Adipocyte (in vitro differentiated cells): Measurements from ENCODE around the gene TIMM22.
"Not testable (repeated sequence)": the region's sequence is repeated elsewhere in the genome, so short reads cannot be mapped to it uniquely, and the experiment has no call there.

Experiments
- DNase-seq: peaks from one replicate; pipeline ENCODE4 v3.0.0-alpha.2; 2015; ENCODE audit warnings: low read depth
- H3K27me3 ChIP-seq: replicated peaks from 2 replicates; pipeline ENCODE4 v1.7.0; 2013; ENCODE audit warnings: mild to moderate bottlenecking, low read length, moderate library complexity; ENCODE audit not compliant: control insufficient read depth, insufficient read depth
- H3K36me3 ChIP-seq: 2 replicates; pipeline ENCODE4 v1.7.0; 2013; ENCODE audit warnings: low read length, mild to moderate bottlenecking, moderate library complexity; ENCODE audit not compliant: control insufficient read depth, insufficient read depth, severe bottlenecking
- H3K4me1 ChIP-seq: 2 replicates; pipeline ENCODE4 v1.7.0; 2013; ENCODE audit warnings: mild to moderate bottlenecking, low read length, moderate library complexity; ENCODE audit not compliant: control insufficient read depth, insufficient read depth
- H3K4me3 ChIP-seq: 2 replicates; pipeline ENCODE4 v1.7.0; 2013; ENCODE audit warnings: mild to moderate bottlenecking, low read length, moderate library complexity
- H3K9ac ChIP-seq: 2 replicates; pipeline ENCODE4 v1.7.0; 2013; ENCODE audit warnings: mild to moderate bottlenecking, low read length, moderate library complexity
- H3K9me3 ChIP-seq: 2 replicates; pipeline ENCODE4 v1.7.0; 2013; ENCODE audit warnings: mild to moderate bottlenecking, low read length, moderate library complexity; ENCODE audit not compliant: control insufficient read depth

The TIMM22 gene

DNA sequence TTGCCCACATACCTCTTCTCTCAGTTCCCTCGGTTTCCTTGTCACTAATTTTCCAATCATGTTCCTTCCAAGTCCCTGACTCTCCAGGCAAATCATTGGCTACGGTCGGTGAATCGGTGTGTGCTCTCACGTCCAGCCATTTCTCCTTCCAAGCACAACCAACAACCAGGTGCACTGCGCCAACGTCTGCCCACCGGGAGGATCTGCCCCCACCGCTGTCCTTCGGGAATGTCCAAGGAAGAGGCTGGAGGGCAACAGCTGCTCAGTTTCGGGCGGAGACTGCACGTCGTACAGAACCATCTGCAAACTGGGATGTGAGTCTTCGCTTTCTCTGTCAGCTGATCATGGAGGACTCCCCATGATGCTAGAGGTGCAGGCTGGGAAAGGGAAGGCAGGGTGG is 9.0 kb upstream of the TIMM22 start:
- Histone ChIP-seq H3K9me3 (no peaks in the 10 kb centered on the region), H3K9ac (no peak overlapping the region), H3K27me3 (no peaks in the 10 kb centered on the region), H3K36me3 (no peaks in the 10 kb centered on the region), H3K4me3 (no peak overlapping the region), H3K4me1 (no peaks in the 10 kb centered on the region)
- DNase-seq = no peak

DNA sequence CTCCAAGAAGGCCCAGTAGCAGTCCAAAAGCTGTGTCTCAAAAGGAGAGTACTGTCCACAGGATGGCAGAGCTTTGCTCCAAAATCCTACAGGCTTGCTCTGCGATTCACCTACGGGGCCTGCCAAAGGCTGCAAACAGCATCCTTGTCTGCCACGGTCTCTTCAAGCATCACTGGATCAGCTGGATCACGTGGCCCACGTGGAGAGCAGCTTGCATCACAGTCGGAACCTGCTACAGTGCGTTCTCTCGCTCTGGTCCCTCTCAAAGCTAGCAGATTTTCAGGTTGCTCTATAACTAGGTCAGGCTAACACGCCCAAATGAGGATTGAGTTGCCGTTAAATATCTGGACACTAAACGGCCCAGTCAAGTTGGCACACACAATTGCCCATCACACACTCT is 8.4 kb upstream of the TIMM22 start:
- no peak for DNase-seq
- H3K27me3 ChIP-seq = no peaks in the 10 kb centered on the region
- no peak overlapping the region for H3K9ac ChIP-seq
- H3K4me3 ChIP-seq = no peak overlapping the region
- H3K9me3 ChIP-seq = no peaks in the 10 kb centered on the region
- no peaks in the 10 kb centered on the region for H3K4me1 ChIP-seq
- no peaks in the 10 kb centered on the region for H3K36me3 ChIP-seq

GRCh38 chr17:992933-993332 is 4.0 kb upstream of the TIMM22 start:
- no peaks in the 10 kb centered on the region for H3K36me3 ChIP-seq
- no peaks in the 10 kb centered on the region for H3K9me3 ChIP-seq
- no peak for DNase-seq
- no peak overlapping the region for H3K9ac ChIP-seq
- no peaks in the 10 kb centered on the region for H3K27me3 ChIP-seq
- H3K4me3 ChIP-seq = no peak overlapping the region
- H3K4me1 ChIP-seq = peaks cover 3% of the 10 kb centered on the region

DNA sequence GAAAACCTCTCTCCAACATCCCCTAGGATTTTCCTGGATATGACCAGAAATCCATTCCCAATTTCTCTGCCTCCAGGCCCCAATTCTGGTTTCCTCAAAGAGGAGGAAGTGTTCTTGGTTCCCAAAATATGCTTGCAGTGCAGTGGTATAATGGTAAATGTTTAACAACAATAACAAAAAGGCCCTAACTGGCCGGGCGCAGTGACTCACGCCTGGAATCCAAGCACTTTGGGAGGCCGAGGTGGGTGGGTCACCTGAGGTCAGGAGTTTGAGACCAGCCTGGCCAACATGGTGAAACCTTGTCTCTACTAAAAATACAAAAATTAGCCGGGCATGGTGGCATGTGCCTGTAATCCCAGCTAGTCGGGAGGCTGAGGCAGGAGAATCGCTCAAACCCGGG is 1.6 kb upstream of the TIMM22 start:
- H3K4me1 ChIP-seq = peaks cover 13% of the 10 kb centered on the region
- not testable (repeated sequence) for DNase-seq, H3K36me3 ChIP-seq, H3K9ac ChIP-seq, H3K4me3 ChIP-seq, H3K9me3 ChIP-seq, H3K27me3 ChIP-seq

- H3K9ac ChIP-seq = peak overlapping the region; percentile 98
- H3K4me1 ChIP-seq = peaks cover 39% of the 10 kb centered on the region
- no peak for DNase-seq
- H3K9me3 ChIP-seq = no peaks in the 10 kb centered on the region
- H3K27me3 ChIP-seq = no peaks in the 10 kb centered on the region
- peaks cover 33% of the 10 kb centered on the region for H3K36me3 ChIP-seq
- H3K4me3 ChIP-seq = peak overlapping the region; percentile 98
Observed at GRCh38 chr17:998111-998510, 1.2 kb downstream of the TIMM22 start.

DNA sequence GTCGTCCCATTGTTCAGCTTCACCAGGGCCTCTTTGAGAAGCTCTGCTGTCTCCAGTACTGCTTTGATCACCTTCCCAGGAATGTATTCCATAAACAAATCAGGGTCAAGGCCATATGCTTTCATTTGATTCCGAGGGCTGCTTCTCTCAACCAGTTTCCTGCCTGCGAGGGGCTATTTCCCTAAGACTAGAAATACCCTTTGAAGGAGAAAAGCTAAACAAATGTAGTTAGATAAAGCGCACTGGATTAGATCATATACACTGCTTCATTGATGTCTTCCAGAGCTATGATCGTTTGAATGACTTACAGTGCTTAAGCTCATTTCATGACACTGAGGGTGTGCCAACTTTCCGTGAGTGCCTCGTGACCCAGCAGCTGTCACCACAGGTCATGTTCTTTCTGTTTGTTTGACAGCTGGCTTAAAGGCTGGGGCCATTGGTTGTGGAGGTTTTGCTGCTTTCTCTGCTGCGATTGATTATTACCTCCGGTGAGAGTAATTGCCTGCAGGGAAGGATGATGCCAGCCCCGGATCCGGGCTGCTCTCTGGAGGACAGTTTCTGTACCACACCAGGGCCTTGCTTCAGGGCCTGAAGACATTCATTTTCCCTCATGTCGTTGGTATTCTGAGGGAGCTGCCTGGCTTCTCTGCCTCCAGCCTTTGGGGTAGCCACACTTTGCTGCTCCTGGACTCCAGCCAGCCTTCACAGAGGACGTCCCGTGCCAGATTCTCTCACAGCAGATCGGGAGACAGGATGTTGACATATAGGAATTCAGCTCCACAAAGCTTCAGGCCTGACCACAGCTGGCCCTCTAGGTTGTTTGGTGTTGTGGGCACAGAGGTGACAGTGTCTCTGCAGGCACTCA is 3.9 kb downstream of the TIMM22 start:
- peak overlapping the region; percentile 24 for H3K9ac ChIP-seq
- H3K4me3 ChIP-seq = no peak overlapping the region
- DNase-seq = peak; percentile 60
- H3K36me3 ChIP-seq = peaks cover 37% of the 10 kb centered on the region
- H3K4me1 ChIP-seq = peaks cover 50% of the 10 kb centered on the region
- no peaks in the 10 kb centered on the region for H3K9me3 ChIP-seq
- H3K27me3 ChIP-seq = no peaks in the 10 kb centered on the region

- DNase-seq = peak; percentile 44
- Histone ChIP-seq H3K4me3 (no peak overlapping the region), H3K27me3 (no peaks in the 10 kb centered on the region)
Observed at GRCh38 chr17:1001640-1002411, 4.9 kb downstream of the TIMM22 start.

GRCh38 chr17:1002412-1002753 is 5.5 kb downstream of the TIMM22 start:
- Histone ChIP-seq H3K4me3 (no peak overlapping the region), H3K27me3 (no peaks in the 10 kb centered on the region), H3K9ac (peak overlapping the region; percentile 47), H3K9me3 (no peaks in the 10 kb centered on the region), H3K36me3 (peaks cover 42% of the 10 kb centered on the region), H3K4me1 (peaks cover 54% of the 10 kb centered on the region)
- peak; percentile 27 for DNase-seq

More at GRCh38 chr17:1001640-1002411, 4.9 kb downstream of the TIMM22 start:
- Histone ChIP-seq H3K9me3 (no peaks in the 10 kb centered on the region), H3K9ac (peak overlapping the region; percentile 9), H3K4me1 (peaks cover 52% of the 10 kb centered on the region), H3K36me3 (peaks cover 37% of the 10 kb centered on the region)

GRCh38 chr17:1002771-1003555 is 6.0 kb downstream of the TIMM22 start:
- Histone ChIP-seq H3K36me3 (peaks cover 45% of the 10 kb centered on the region), H3K9me3 (no peaks in the 10 kb centered on the region), H3K4me3 (no peak overlapping the region), H3K27me3 (no peaks in the 10 kb centered on the region), H3K9ac (peak overlapping the region; percentile 47), H3K4me1 (peaks cover 57% of the 10 kb centered on the region)
- DNase-seq = peak; percentile 82

DNA sequence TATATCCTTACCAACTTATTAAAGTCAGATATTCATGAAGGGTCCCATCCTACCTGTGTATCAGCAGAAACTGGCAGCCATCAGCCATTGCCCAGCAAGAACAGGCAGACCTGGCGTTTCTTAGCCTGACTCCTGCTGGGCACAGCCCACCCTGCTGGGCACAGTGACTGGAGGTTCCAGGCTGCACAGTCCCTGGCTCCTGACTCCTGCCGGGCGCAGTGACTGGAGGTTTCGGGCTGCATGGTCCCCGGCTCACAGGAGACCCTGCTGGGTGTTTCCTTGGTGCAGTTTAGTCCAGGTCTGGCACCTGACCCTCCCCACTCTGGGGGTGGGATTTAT is 6.7 kb downstream of the TIMM22 start:
- Histone ChIP-seq H3K9ac (no peak overlapping the region), H3K4me1 (peaks cover 57% of the 10 kb centered on the region), H3K27me3 (no peaks in the 10 kb centered on the region), H3K36me3 (peaks cover 45% of the 10 kb centered on the region), H3K4me3 (no peak overlapping the region), H3K9me3 (no peaks in the 10 kb centered on the region)
- no peak for DNase-seq
